ENCODE data around the gene GMDS. TPM values are rescaled to one million over a fixed set of nuclear protein-coding genes. Genes with fewer than 3 reads are reported as not detected.

GMDS gene
- total and polyA plus RNA-seq, 9 donors: 6.6 to 20.6 (median 11.0) TPM

GRCh38 chr6:1609648-1610496, 635.5 kb downstream of the GMDS start, which contains the start of gene FOXC1:
Gene FOXC1, plus strand, starts transcription at chr6:1609915. Its CDS starts 531 bp downstream, at chr6:1610446.
- Histone ChIP-seq H3K9me3 (no peaks in the 10 kb centered on the region), H3K27me3 (peaks cover 5% of the 10 kb centered on the region), H3K4me1 (ENCODE audit: insufficient read depth) (peaks cover 7% of the 10 kb centered on the region), H3K4me3 (peak within 1 kb of the TSS; percentile 57), H3K36me3 (no peaks in the 10 kb centered on the region), H3K27ac (peak within 1 kb of the TSS; percentile 90 to 92)
- intact Hi-C loops (cut with DNase I): loop anchor here in 3 of 4 donors (2.0 to 10.0 kb wide), 7 partner anchors 225 to 1155 kb away; partner anchors contain the start of gene WRNIP1 (in 1 of the 3)
- no peak for TF ChIP-seq CTCF (IDR thresholded peaks at IDR 0.05)
- no peak for TF ChIP-seq EP300 (IDR thresholded peaks at IDR 0.05)
- TF ChIP-seq POLR2A (IDR thresholded peaks at IDR 0.05): no peak
- peak; percentile 82 to 94 (median 92) for DNase-seq
- WGBS, 3 donors: 0 to 1% (median 1%) methylated on average over 29 to 105 of the region's 115 CpGs

- peak; percentile 24 to 74 (median 58) for DNase-seq
- H3K9me3 ChIP-seq: no peaks in the 10 kb centered on the region
- intact Hi-C loops (cut with DNase I): loop anchor here in 3 of 4 donors (2.0 to 10.0 kb wide), 6 partner anchors 296 to 1156 kb away; partner anchors contain the start of gene WRNIP1 (in 1 of the 3)
- 1 to 2% (median 1%) methylated on average over 56 to 58 of the region's 58 CpGs for WGBS, 3 donors
- H3K4me3 ChIP-seq: peak overlapping the region; percentile 57
- H3K36me3 ChIP-seq: no peaks in the 10 kb centered on the region
- TF ChIP-seq EP300 (IDR thresholded peaks at IDR 0.05) (no peak), POLR2A (IDR thresholded peaks at IDR 0.05) (no peak), CTCF (IDR thresholded peaks at IDR 0.05) (no peak)
- peak overlapping the region; percentile 71 for H3K27ac ChIP-seq
- H3K27me3 ChIP-seq: peaks cover 8% of the 10 kb centered on the region
- peaks cover 10% of the 10 kb centered on the region for H3K4me1 ChIP-seq (ENCODE audit: insufficient read depth)
Measured at GRCh38 chr6:1609041-1609647, 636.3 kb downstream of the GMDS start.

- no peaks in the 10 kb centered on the region for H3K9me3 ChIP-seq
- no peak for TF ChIP-seq POLR2A (IDR thresholded peaks at IDR 0.05)
- TF ChIP-seq EP300 (IDR thresholded peaks at IDR 0.05): no peak
- TF ChIP-seq CTCF (IDR thresholded peaks at IDR 0.05): no peak
- no peaks in the 10 kb centered on the region for H3K36me3 ChIP-seq
- H3K27ac ChIP-seq: no peak overlapping the region
- intact Hi-C loops (cut with DNase I): loop anchor here in 3 of 4 donors (2.0 to 10.0 kb wide), 6 partner anchors 296 to 1156 kb away; partner anchors contain the start of gene WRNIP1 (in 1 of the 3)
- peak overlapping the region; percentile 57 for H3K4me3 ChIP-seq
- WGBS, 3 donors: 9 to 18% (median 13%) methylated on average over 49 to 59 of the region's 59 CpGs
- H3K27me3 ChIP-seq: peaks cover 8% of the 10 kb centered on the region
- H3K4me1 ChIP-seq (ENCODE audit: insufficient read depth): peaks cover 10% of the 10 kb centered on the region
- no peak for DNase-seq
Measured at GRCh38 chr6:1608222-1609040, 637.0 kb downstream of the GMDS start.

Measured in ovary (tissue), 9 donors.